ENCODE data around the gene DIDO1. TPM values are rescaled to one million over a fixed set of nuclear protein-coding genes. Genes with fewer than 3 reads are reported as not detected.

Gene DIDO1
- total and polyA plus RNA-seq, 9 of the 15 experiments (the other 6 are each of a cell fraction or from before 2014, with no cell fraction given), result 4.4 to 46.8 (median 31.2) TPM

DNA sequence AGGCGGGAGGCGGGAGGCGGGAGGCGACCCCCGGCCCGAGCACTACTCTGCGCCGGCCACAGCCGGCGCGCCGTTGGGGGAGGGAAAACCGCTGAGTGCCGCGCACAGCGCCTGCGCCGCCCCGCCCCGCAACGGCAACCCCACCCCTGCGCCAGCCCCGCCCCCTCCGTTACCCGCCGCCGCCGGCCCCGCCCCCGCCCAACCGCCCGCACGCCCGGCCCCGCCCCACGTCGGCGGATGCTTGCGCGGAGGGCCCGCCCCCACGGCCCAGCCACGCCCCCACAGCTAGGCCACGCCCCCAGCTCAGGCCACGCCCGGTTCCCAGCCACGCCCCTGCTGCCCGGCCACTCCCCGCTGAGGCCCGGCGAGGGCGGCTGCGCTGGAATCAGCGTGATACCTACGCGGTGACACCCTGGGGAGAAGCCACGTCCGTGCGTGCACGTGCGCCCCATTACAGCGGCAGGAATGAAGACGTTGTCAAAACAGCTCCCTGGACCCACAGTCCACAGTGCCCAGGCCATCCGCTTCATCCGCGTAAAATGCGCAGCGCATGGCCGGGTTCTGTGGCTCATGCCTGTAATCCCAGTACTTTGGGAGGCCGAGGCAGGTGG is 64.5 kb downstream of the DIDO1 start, which contains the start of gene TCFL5 (continued):
- peak; percentile 98 for TF ChIP-seq ZBTB2 (IDR thresholded peaks at IDR 0.05)
- peak; percentile 59; the same call in 1 of the 2 replicates for TF ChIP-seq CREB3 (tag; conservative IDR thresholded peaks at IDR 0.05; ENCODE audit: low read depth)
- no peak for TF ChIP-seq TAF9B (IDR thresholded peaks at IDR 0.05; ENCODE audit: partially characterized antibody)
- no peak for TF ChIP-seq ARID2 (IDR thresholded peaks at IDR 0.05)
- peak in 1 of 2 experiments; percentile 72; a peak in 1 of 4 replicates for TF ChIP-seq SIN3A (IDR thresholded peaks at IDR 0.05; ENCODE audit: borderline replicate concordance in 2 of 2, control insufficient read depth in 1 of 2, low read depth in 2 of 2, low read length in 2 of 2)
- TF ChIP-seq, protein P1, sequence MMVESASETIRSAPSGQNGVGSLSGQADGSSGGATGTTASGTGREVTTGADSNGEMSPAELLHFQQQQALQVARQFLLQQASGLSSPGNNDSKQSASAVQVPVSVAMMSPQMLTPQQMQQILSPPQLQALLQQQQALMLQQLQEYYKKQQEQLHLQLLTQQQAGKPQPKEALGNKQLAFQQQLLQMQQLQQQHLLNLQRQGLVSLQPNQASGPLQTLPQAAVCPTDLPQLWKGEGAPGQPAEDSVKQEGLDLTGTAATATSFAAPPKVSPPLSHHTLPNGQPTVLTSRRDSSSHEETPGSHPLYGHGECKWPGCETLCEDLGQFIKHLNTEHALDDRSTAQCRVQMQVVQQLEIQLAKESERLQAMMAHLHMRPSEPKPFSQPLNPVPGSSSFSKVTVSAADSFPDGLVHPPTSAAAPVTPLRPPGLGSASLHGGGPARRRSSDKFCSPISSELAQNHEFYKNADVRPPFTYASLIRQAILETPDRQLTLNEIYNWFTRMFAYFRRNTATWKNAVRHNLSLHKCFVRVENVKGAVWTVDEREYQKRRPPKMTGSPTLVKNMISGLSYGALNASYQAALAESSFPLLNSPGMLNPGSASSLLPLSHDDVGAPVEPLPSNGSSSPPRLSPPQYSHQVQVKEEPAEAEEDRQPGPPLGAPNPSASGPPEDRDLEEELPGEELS (CRISPR knock-in tag; IDR thresholded peaks at IDR 0.05; ENCODE audit: borderline replicate concordance), result peak; percentile 45; the same call in 1 of the 2 replicates
- no peak for TF ChIP-seq SRSF1 (IDR thresholded peaks at IDR 0.05; ENCODE audit: low read depth, low read length)
- peak; percentile 68 for TF ChIP-seq ZFX (CRISPR knock-in tag; IDR thresholded peaks at IDR 0.05)
- TF ChIP-seq, protein P2, sequence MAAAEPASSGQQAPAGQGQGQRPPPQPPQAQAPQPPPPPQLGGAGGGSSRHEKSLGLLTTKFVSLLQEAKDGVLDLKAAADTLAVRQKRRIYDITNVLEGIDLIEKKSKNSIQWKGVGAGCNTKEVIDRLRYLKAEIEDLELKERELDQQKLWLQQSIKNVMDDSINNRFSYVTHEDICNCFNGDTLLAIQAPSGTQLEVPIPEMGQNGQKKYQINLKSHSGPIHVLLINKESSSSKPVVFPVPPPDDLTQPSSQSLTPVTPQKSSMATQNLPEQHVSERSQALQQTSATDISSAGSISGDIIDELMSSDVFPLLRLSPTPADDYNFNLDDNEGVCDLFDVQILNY (CRISPR knock-in tag; IDR thresholded peaks at IDR 0.05), result no peak
- TF ChIP-seq, protein P3, sequence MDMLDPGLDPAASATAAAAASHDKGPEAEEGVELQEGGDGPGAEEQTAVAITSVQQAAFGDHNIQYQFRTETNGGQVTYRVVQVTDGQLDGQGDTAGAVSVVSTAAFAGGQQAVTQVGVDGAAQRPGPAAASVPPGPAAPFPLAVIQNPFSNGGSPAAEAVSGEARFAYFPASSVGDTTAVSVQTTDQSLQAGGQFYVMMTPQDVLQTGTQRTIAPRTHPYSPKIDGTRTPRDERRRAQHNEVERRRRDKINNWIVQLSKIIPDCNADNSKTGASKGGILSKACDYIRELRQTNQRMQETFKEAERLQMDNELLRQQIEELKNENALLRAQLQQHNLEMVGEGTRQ (CRISPR knock-in tag; IDR thresholded peaks at IDR 0.05), result peak; percentile 24; the same call in 1 of the 2 replicates
- peak; percentile 51; the same call in 1 of the 2 replicates for TF ChIP-seq ZBTB12 (CRISPR knock-in tag; IDR thresholded peaks at IDR 0.05)
- TF ChIP-seq HDAC3 (IDR thresholded peaks at IDR 0.05; ENCODE audit: borderline replicate concordance, partially characterized antibody), result no peak
- TF ChIP-seq SMAD3 (CRISPR knock-in tag; conservative IDR thresholded peaks at IDR 0.05), result 0 out of 2 replicates have a peak, but pooled peaks have one; percentile 21
- 0 out of 2 replicates have a peak, but pooled peaks have one; percentile 20 for TF ChIP-seq TCF3 (CRISPR knock-in tag; IDR thresholded peaks at IDR 0.05)
- TF ChIP-seq MAZ (CRISPR knock-in tag; conservative IDR thresholded peaks at IDR 0.05 in 1 of 2, IDR thresholded peaks at IDR 0.05 in 1 of 2), result peak; percentile 58 to 86; a peak in 3 of 4 replicates
- TF ChIP-seq ATF1 (CRISPR knock-in tag; IDR thresholded peaks at IDR 0.05), result peak; percentile 56
- TF ChIP-seq ATF1 (tag; IDR thresholded peaks at IDR 0.05), result peak; percentile 93
- TF ChIP-seq, protein P4, sequence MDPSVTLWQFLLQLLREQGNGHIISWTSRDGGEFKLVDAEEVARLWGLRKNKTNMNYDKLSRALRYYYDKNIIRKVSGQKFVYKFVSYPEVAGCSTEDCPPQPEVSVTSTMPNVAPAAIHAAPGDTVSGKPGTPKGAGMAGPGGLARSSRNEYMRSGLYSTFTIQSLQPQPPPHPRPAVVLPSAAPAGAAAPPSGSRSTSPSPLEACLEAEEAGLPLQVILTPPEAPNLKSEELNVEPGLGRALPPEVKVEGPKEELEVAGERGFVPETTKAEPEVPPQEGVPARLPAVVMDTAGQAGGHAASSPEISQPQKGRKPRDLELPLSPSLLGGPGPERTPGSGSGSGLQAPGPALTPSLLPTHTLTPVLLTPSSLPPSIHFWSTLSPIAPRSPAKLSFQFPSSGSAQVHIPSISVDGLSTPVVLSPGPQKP (CRISPR knock-in tag; IDR thresholded peaks at IDR 0.05), result no peak

All from K562 (cell line).